ENCODE results near the gene VPREB3. TPM values are rescaled to one million over a fixed set of nuclear protein-coding genes. Genes with fewer than 3 reads are reported as not detected.

Gene VPREB3
- polyA plus RNA-seq, 1 of the 3 experiments (the other 2 are of a cell fraction) = not detected

DNA sequence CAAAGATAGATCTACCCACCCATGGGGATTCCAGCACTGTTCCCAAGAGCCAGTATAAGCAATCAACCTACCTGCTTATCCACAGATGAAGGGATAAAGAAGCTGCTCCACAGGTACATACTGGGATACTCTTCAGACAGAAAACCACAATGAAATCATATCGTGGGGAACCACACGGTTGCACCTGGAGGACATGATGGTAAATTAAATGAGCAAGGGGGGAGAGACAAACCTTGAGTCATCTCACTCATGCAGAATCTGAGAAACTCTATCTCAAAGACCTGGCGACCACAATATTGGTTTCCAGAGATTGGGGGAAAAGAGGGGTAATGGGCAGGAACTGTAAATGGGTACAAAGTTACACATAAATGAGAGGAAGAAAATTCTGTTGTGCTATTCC lies 48.9 kb downstream of the VPREB3 start:
- no peak overlapping the region for H3K9ac ChIP-seq
- DNase-seq = no peak
- no peak overlapping the region for H2AFZ ChIP-seq (ENCODE audit: low read depth)
- ChIA-PET CTCF (interaction anchor here (1.4 kb wide), 1 partner anchor 144 kb away, joined by 6 read pairs; no protein-coding TSS in a partner anchor), POLR2A (no interaction called here)
- no peaks in the 10 kb centered on the region for H3K9me3 ChIP-seq
- H3K4me2 ChIP-seq = no peak overlapping the region
- no peaks in the 10 kb centered on the region for H4K20me1 ChIP-seq (ENCODE audit: insufficient read depth)
- peaks cover 0 to 2% of the 10 kb centered on the region in 2 experiments; a peak in 1 of 4 replicates for H3K4me1 ChIP-seq (ENCODE audit: control insufficient read depth in 1 of 2, insufficient read depth in 2 of 2, low read depth in 1 of 2, low read length in 1 of 2)
- H3F3A ChIP-seq (replicated peaks; ENCODE audit: insufficient read depth) = peaks cover 3% of the 10 kb centered on the region
- 92% methylated on average over 3 of the region's 3 CpGs for WGBS (ENCODE audit: low lambda C conversion rate)
- peaks cover 39 to 78% of the 10 kb centered on the region in 2 experiments for H3K36me3 ChIP-seq (replicated peaks in 1 of 2; ENCODE audit: control insufficient read depth in 1 of 2, insufficient read depth in 2 of 2, low read length in 1 of 2)
- H3K27ac ChIP-seq (ENCODE audit: low read depth in 2 of 2, low read length in 1 of 2) = no peak overlapping the region
- H3K4me3 ChIP-seq (ENCODE audit: low read depth in 2 of 2, low read length in 1 of 2) = no peak overlapping the region
- peaks cover 33% of the 10 kb centered on the region; the same call in 1 of the 2 replicates for H3K79me2 ChIP-seq (ENCODE audit: insufficient read depth)
- H3K27me3 ChIP-seq (ENCODE audit: insufficient read depth) = no peaks in the 10 kb centered on the region
- no peaks in the 10 kb centered on the region for H3K9me2 ChIP-seq
- TF ChIP-seq FOXJ3 (CRISPR knock-in tag; IDR thresholded peaks at IDR 0.05) (no peak), MEF2A (IDR thresholded peaks at IDR 0.05; ENCODE audit: borderline replicate concordance, low read depth) (no peak), CHD2 (IDR thresholded peaks at IDR 0.05; ENCODE audit: low read length, partially characterized antibody) (no peak), FOSL2 (IDR thresholded peaks at IDR 0.05; ENCODE audit: borderline replicate concordance, low read depth) (no peak), GABPA (IDR thresholded peaks at IDR 0.05; ENCODE audit: low read depth) (no peak), FOXM1 (IDR thresholded peaks at IDR 0.05; ENCODE audit: low read depth) (no peak), RFX5 (IDR thresholded peaks at IDR 0.05; ENCODE audit: low read length) (no peak), YY1 (IDR thresholded peaks at IDR 0.05; ENCODE audit: low read depth) (no peak), EP300 (IDR thresholded peaks at IDR 0.05; ENCODE audit: borderline replicate concordance in 1 of 2, low read depth in 1 of 2, low read length in 1 of 2) (no peak), TEAD4 (IDR thresholded peaks at IDR 0.05; ENCODE audit: borderline replicate concordance, insufficient read depth) (no peak)
- TF ChIP-seq, protein P1, sequence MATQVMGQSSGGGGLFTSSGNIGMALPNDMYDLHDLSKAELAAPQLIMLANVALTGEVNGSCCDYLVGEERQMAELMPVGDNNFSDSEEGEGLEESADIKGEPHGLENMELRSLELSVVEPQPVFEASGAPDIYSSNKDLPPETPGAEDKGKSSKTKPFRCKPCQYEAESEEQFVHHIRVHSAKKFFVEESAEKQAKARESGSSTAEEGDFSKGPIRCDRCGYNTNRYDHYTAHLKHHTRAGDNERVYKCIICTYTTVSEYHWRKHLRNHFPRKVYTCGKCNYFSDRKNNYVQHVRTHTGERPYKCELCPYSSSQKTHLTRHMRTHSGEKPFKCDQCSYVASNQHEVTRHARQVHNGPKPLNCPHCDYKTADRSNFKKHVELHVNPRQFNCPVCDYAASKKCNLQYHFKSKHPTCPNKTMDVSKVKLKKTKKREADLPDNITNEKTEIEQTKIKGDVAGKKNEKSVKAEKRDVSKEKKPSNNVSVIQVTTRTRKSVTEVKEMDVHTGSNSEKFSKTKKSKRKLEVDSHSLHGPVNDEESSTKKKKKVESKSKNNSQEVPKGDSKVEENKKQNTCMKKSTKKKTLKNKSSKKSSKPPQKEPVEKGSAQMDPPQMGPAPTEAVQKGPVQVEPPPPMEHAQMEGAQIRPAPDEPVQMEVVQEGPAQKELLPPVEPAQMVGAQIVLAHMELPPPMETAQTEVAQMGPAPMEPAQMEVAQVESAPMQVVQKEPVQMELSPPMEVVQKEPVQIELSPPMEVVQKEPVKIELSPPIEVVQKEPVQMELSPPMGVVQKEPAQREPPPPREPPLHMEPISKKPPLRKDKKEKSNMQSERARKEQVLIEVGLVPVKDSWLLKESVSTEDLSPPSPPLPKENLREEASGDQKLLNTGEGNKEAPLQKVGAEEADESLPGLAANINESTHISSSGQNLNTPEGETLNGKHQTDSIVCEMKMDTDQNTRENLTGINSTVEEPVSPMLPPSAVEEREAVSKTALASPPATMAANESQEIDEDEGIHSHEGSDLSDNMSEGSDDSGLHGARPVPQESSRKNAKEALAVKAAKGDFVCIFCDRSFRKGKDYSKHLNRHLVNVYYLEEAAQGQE (IDR thresholded peaks at IDR 0.05; ENCODE audit: low read depth, low read length) = no peak
- TF ChIP-seq, protein P2, sequence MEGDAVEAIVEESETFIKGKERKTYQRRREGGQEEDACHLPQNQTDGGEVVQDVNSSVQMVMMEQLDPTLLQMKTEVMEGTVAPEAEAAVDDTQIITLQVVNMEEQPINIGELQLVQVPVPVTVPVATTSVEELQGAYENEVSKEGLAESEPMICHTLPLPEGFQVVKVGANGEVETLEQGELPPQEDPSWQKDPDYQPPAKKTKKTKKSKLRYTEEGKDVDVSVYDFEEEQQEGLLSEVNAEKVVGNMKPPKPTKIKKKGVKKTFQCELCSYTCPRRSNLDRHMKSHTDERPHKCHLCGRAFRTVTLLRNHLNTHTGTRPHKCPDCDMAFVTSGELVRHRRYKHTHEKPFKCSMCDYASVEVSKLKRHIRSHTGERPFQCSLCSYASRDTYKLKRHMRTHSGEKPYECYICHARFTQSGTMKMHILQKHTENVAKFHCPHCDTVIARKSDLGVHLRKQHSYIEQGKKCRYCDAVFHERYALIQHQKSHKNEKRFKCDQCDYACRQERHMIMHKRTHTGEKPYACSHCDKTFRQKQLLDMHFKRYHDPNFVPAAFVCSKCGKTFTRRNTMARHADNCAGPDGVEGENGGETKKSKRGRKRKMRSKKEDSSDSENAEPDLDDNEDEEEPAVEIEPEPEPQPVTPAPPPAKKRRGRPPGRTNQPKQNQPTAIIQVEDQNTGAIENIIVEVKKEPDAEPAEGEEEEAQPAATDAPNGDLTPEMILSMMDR (IDR thresholded peaks at IDR 0.05) = no peak

DNA sequence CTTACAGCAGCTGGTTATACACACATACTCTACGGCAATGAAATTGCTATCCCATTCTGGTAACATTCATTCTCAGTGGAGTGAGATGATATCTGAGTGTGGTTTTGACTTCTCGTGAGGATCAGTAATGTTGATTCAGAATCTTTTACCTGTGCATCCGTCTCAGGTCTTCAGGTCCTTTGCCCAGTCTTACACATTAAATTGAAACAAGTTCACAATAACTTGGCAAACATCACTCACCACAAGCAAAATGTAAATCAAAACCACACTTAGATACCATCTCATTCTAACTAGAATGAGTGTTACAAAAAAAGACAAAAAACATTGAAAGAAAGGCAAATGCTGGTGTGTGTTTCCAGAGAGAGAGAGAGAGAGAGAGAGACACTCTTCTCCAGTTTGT lies 49.4 kb downstream of the VPREB3 start:
- Histone ChIP-seq H3K9me3 (no peaks in the 10 kb centered on the region), H3K36me3 (replicated peaks in 1 of 2; ENCODE audit: control insufficient read depth in 1 of 2, insufficient read depth in 2 of 2, low read length in 1 of 2) (peaks cover 44 to 79% of the 10 kb centered on the region in 2 experiments), H3F3A (replicated peaks; ENCODE audit: insufficient read depth) (peaks cover 3% of the 10 kb centered on the region), H2AFZ (ENCODE audit: low read depth) (no peak overlapping the region), H4K20me1 (ENCODE audit: insufficient read depth) (no peaks in the 10 kb centered on the region), H3K27me3 (ENCODE audit: insufficient read depth) (no peaks in the 10 kb centered on the region), H3K4me3 (ENCODE audit: low read depth in 2 of 2, low read length in 1 of 2) (no peak overlapping the region), H3K4me2 (no peak overlapping the region), H3K4me1 (ENCODE audit: control insufficient read depth in 1 of 2, insufficient read depth in 2 of 2, low read depth in 1 of 2, low read length in 1 of 2) (peaks cover 0 to 2% of the 10 kb centered on the region in 2 experiments; a peak in 1 of 4 replicates), H3K27ac (ENCODE audit: low read depth in 2 of 2, low read length in 1 of 2) (no peak overlapping the region), H3K9ac (no peak overlapping the region), H3K79me2 (ENCODE audit: insufficient read depth) (peaks cover 33% of the 10 kb centered on the region; the same call in 1 of the 2 replicates), H3K9me2 (no peaks in the 10 kb centered on the region)
- no peak for DNase-seq
- TF ChIP-seq RXRA (IDR thresholded peaks at IDR 0.05; ENCODE audit: borderline replicate concordance, low read depth) (no peak), EZH2phosphoT487 (IDR thresholded peaks at IDR 0.05; ENCODE audit: borderline replicate concordance, low read depth) (no peak), GATA2 (CRISPR knock-in tag; IDR thresholded peaks at IDR 0.05) (no peak), SMC3 (IDR thresholded peaks at IDR 0.05; ENCODE audit: low read depth, low read length) (no peak), TCF12 (IDR thresholded peaks at IDR 0.05) (no peak), NRF1 (IDR thresholded peaks at IDR 0.05; ENCODE audit: low read depth, low read length) (no peak), FOXM1 (IDR thresholded peaks at IDR 0.05; ENCODE audit: low read depth) (no peak), TEAD4 (IDR thresholded peaks at IDR 0.05; ENCODE audit: borderline replicate concordance, insufficient read depth) (no peak)
- TF ChIP-seq, protein P3, sequence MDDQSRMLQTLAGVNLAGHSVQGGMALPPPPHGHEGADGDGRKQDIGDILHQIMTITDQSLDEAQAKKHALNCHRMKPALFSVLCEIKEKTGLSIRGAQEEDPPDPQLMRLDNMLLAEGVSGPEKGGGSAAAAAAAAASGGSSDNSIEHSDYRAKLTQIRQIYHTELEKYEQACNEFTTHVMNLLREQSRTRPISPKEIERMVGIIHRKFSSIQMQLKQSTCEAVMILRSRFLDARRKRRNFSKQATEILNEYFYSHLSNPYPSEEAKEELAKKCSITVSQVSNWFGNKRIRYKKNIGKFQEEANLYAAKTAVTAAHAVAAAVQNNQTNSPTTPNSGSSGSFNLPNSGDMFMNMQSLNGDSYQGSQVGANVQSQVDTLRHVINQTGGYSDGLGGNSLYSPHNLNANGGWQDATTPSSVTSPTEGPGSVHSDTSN (IDR thresholded peaks at IDR 0.05) = no peak
- TF ChIP-seq, protein P2 (IDR thresholded peaks at IDR 0.05) = no peak
- CTCF ChIA-PET = interaction anchor here (3.0 kb wide), 1 partner anchor 145 kb away, joined by 9 read pairs; no protein-coding TSS in a partner anchor
- 92% methylated on average over 3 of the region's 3 CpGs for WGBS (ENCODE audit: low lambda C conversion rate)
- POLR2A ChIA-PET = no interaction called here
